ENCODE data around the gene DPH6.

- TF ChIP-seq, protein P1, sequence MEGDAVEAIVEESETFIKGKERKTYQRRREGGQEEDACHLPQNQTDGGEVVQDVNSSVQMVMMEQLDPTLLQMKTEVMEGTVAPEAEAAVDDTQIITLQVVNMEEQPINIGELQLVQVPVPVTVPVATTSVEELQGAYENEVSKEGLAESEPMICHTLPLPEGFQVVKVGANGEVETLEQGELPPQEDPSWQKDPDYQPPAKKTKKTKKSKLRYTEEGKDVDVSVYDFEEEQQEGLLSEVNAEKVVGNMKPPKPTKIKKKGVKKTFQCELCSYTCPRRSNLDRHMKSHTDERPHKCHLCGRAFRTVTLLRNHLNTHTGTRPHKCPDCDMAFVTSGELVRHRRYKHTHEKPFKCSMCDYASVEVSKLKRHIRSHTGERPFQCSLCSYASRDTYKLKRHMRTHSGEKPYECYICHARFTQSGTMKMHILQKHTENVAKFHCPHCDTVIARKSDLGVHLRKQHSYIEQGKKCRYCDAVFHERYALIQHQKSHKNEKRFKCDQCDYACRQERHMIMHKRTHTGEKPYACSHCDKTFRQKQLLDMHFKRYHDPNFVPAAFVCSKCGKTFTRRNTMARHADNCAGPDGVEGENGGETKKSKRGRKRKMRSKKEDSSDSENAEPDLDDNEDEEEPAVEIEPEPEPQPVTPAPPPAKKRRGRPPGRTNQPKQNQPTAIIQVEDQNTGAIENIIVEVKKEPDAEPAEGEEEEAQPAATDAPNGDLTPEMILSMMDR (IDR thresholded peaks at IDR 0.05), result no peak
- no peak for TF ChIP-seq POLR2AphosphoS5 (IDR thresholded peaks at IDR 0.05; ENCODE audit: insufficient read depth in 1 of 2, low read depth in 1 of 2)
Measured at GRCh38 chr15:35376707-35377106, 169.3 kb downstream of the DPH6 start.

All from vagina (tissue), 2 donors.